EH (cell line): Measurements from ENCODE around the gene PLEKHG4B.
A peak's percentile ranks its signal among the peaks of the same experiment; 100 is the strongest.

Experiments used
- DNase-seq: peaks from one replicate; pipeline ENCODE4 v3.0.0-alpha.2; 2015; ENCODE audit warnings: low read depth

PLEKHG4B gene

GRCh38 chr5:137741-138140, 45.8 kb downstream of the PLEKHG4B start:
- DNase-seq, result no peak

GRCh38 chr5:138936-139335, 47.0 kb downstream of the PLEKHG4B start:
- DNase-seq, result no peak

GRCh38 chr5:139579-140442, 47.8 kb downstream of the PLEKHG4B start:
- DNase-seq, result no peak

- DNase-seq, result no peak
Observed at GRCh38 chr5:140443-140829, 48.5 kb downstream of the PLEKHG4B start.

- DNase-seq, result no peak
Observed at GRCh38 chr5:141211-141610, 49.2 kb downstream of the PLEKHG4B start.

- no peak for DNase-seq
Observed at GRCh38 chr5:141761-142160, 49.8 kb downstream of the PLEKHG4B start.

- no peak for DNase-seq
Observed at GRCh38 chr5:142246-142810, 50.4 kb downstream of the PLEKHG4B start.

- DNase-seq, result no peak
Observed at GRCh38 chr5:143041-143440, 51.1 kb downstream of the PLEKHG4B start.

GRCh38 chr5:144941-145340, 53.0 kb downstream of the PLEKHG4B start:
- no peak for DNase-seq

- no peak for DNase-seq
Observed at GRCh38 chr5:145585-146323, 53.8 kb downstream of the PLEKHG4B start.

- DNase-seq, result no peak
Observed at GRCh38 chr5:147751-148150, 55.8 kb downstream of the PLEKHG4B start.

- peak; percentile 54 for DNase-seq
Observed at GRCh38 chr5:149745-150485, 57.9 kb downstream of the PLEKHG4B start.

GRCh38 chr5:150746-151145, 58.8 kb downstream of the PLEKHG4B start:
- DNase-seq, result no peak

- no peak for DNase-seq
Observed at GRCh38 chr5:152077-152476, 60.1 kb downstream of the PLEKHG4B start.

GRCh38 chr5:153256-153655, 61.3 kb downstream of the PLEKHG4B start:
- peak; percentile 77 for DNase-seq

GRCh38 chr5:154236-154635, 62.3 kb downstream of the PLEKHG4B start:
- DNase-seq, result no peak

GRCh38 chr5:154826-155225, 62.9 kb downstream of the PLEKHG4B start:
- no peak for DNase-seq

- no peak for DNase-seq
Observed at GRCh38 chr5:155651-156410, 63.9 kb downstream of the PLEKHG4B start.

- DNase-seq, result no peak
Observed at GRCh38 chr5:156411-157072, 64.6 kb downstream of the PLEKHG4B start.

GRCh38 chr5:157126-157715, 65.3 kb downstream of the PLEKHG4B start:
- DNase-seq, result no peak

GRCh38 chr5:157801-158200, 65.8 kb downstream of the PLEKHG4B start:
- no peak for DNase-seq
